ENCODE measurements around the gene TNIP1.

DNA sequence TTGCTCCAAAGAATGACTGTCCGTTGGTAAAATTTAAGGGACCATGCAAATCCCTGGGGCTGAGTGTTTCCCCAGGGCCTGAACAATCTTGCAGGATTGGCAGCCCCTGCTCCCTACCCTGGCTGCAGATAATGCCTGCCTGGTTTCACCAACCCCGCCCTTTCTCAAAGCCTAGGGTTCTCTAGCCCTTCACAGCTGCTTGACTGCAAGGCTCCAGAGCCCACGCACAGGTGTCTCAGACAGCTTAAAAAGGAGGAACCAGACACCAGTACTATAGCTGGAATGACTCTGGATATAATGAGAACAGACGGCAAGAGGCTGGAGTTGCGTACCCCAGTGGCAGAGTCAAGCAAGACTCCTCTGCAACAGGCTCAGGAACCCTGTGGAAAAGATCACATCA is 25.2 kb upstream of the TNIP1 start:
- TF ChIP-seq, protein P1, sequence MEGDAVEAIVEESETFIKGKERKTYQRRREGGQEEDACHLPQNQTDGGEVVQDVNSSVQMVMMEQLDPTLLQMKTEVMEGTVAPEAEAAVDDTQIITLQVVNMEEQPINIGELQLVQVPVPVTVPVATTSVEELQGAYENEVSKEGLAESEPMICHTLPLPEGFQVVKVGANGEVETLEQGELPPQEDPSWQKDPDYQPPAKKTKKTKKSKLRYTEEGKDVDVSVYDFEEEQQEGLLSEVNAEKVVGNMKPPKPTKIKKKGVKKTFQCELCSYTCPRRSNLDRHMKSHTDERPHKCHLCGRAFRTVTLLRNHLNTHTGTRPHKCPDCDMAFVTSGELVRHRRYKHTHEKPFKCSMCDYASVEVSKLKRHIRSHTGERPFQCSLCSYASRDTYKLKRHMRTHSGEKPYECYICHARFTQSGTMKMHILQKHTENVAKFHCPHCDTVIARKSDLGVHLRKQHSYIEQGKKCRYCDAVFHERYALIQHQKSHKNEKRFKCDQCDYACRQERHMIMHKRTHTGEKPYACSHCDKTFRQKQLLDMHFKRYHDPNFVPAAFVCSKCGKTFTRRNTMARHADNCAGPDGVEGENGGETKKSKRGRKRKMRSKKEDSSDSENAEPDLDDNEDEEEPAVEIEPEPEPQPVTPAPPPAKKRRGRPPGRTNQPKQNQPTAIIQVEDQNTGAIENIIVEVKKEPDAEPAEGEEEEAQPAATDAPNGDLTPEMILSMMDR (IDR thresholded peaks at IDR 0.05), result no peak
- no peak for TF ChIP-seq SMC3 (IDR thresholded peaks at IDR 0.05; ENCODE audit: low read depth, low read length)

Measured in SK-N-SH (cell line).